ENCODE results near the gene MAP7.

- no peak for TF ChIP-seq CTCF (conservative IDR thresholded peaks at IDR 0.05; ENCODE audit: low read length)
- no peak for TF ChIP-seq EZH2phosphoT487 (IDR thresholded peaks at IDR 0.05; ENCODE audit: borderline replicate concordance, low read depth, low read length)
Observed at GRCh38 chr6:136438441-136438840, 111.8 kb downstream of the MAP7 start.
